HS-27A (cell line): ENCODE results near the gene ZNF25.
"Not testable (repeated sequence)": the region's sequence is repeated elsewhere in the genome, so short reads cannot be mapped to it uniquely, and the experiment has no call there.

Experiments
- DNase-seq: peaks from one replicate; pipeline ENCODE4 v3.0.0-alpha.2; 2012; ENCODE audit warnings: low read depth, missing footprints

ZNF25 gene

DNA sequence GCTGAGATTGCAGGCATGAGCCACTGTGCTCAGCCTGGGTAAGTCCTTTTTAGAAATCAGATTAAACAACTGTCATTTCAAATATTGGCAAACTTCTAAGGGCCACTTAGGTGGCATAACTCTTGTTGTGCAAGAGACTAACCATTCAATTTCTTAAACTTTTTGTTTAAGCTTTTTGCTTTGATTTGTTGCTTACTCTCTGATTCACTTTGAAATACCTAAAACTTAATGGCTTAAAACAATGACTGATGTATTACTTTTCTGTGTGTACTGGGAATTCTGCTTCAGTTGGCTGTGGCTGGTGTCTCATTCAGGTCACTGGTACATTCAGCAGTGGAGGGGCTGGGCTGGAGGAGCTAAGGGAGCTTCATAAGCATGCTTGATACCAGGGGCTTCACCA lies 28.9 kb downstream of the ZNF25 start:
- DNase-seq: no peak

DNA sequence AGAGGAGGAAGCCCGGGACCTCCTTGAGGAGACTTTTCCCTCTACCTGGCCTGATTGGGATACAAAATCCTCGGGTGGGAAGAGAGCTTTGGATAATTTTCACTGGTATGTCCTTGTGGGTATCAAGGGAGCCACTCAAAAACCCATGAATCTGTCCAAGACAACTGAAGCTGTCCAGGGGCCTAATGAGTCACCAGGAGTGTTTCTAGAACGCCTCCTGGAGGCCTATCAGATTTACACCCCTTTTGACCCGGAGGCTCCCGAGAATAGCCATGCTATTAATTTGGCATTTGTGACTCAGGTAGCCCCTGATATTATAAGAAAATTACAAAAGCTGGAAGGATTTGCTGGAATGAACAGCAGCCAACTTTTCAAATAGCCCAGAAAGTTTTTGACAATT lies 38.6 kb downstream of the ZNF25 start:
- DNase-seq: no peak

DNA sequence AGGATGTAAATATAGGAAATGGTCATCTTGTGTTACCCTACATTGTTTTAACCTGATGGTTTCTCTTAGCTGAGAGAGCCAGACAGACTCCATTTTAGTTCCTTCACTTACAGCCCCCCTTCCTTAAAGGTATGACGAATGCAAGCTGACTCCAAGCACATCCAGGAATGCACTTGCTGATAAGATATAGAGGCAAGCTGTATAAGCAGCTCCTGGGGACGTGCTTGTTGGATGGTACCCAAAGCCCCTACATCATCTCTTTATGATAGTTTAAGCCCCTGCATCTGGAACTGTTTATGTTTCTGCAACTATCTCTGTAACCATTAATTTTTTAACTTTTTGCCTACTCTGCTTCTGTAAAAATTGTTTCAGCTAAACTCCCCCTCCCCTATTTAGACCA lies 41.7 kb downstream of the ZNF25 start:
- DNase-seq: no peak

DNA sequence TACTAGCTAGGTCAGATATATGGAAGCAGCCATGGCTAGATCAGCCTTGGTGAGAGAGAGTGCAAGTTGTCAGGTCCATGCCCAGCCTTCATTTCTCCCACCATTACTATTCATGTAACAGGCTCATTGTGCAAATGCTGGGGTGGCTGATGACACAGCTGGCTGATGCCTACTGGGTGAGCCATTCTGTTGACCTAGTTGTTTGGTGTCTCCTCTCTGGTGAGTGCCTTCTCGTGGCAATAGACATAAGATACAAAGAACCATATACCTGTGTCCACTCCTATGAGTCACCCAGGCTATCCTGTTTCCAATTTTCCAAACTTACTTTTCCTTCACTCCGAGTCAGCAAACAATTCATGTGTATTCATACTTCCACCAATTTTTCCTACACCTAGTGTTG lies 46.0 kb downstream of the ZNF25 start:
- DNase-seq: no peak

DNA sequence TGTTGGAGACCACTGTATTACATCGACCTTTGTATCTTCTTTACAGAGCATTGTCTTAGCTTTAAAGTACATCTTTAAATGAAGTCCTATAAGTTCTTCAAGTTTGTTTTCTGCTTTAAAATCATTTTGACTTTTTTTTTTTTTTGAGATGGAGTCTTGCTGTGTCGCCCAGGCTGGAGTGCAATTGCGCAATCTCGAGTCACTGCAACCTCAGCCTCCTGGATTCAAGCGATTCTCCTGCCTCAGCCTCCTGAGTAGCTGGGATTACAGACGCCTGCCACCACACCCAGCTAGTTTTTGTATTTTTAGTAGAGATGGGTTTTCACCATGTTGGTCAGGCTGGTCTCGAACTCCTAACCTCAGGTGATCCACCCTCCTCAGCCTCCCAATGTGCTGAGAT lies 68.3 kb downstream of the ZNF25 start:
- not testable (repeated sequence) for DNase-seq

DNA sequence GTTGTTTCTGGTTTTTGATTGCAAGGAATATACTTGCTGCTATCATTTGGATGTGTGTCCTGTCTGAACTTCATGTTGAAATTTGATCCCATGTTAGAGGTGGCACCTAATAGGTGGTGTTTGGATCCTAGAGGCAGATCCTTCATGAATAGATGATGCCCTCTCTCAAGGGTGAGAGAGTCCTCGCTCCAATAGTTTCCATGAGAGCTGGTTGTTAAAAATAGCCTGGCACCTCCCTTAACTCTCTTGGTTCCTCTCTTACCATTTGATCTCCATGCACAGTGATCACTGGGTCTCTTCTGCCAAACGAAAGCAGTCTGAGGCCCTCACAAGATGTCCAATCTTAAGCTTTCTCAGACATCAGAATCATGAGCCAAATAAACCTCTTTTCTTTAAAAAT lies 70.1 kb downstream of the ZNF25 start:
- no peak for DNase-seq
